NCI-H510A (cell line): Measurements from ENCODE around the gene HSD17B13.
"Not testable (repeated sequence)": the region's sequence is repeated elsewhere in the genome, so short reads cannot be mapped to it uniquely, and the experiment has no call there.

Experiments
- DNase-seq: peaks from one replicate; lab custom pipeline; 2025; lab: John Stamatoyannopoulos, UW

The HSD17B13 gene

GRCh38 chr4:87316961-87317360, 5.7 kb downstream of the HSD17B13 start:
- DNase-seq, result no peak

- DNase-seq, result not testable (repeated sequence)
Measured at GRCh38 chr4:87315000-87315399, 7.7 kb downstream of the HSD17B13 start.

- DNase-seq, result no peak
Measured at GRCh38 chr4:87313756-87314155, 8.9 kb downstream of the HSD17B13 start.

- no peak for DNase-seq
Measured at GRCh38 chr4:87311684-87312083, 11.0 kb downstream of the HSD17B13 start.

- no peak for DNase-seq
Measured at GRCh38 chr4:87310691-87311335, 11.9 kb downstream of the HSD17B13 start.

GRCh38 chr4:87309625-87310024, 13.1 kb downstream of the HSD17B13 start:
- no peak for DNase-seq

GRCh38 chr4:87306056-87306455, 16.6 kb downstream of the HSD17B13 start:
- no peak for DNase-seq

- no peak for DNase-seq
Measured at GRCh38 chr4:87305562-87305961, 17.1 kb downstream of the HSD17B13 start.

- DNase-seq, result no peak
Measured at GRCh38 chr4:87304745-87305432, 17.8 kb downstream of the HSD17B13 start.

- no peak for DNase-seq
Measured at GRCh38 chr4:87299898-87300297, 22.8 kb downstream of the HSD17B13 start.

- DNase-seq, result no peak
Measured at GRCh38 chr4:87298362-87298761, 24.3 kb downstream of the HSD17B13 start.

- DNase-seq, result not testable (repeated sequence)
Measured at GRCh38 chr4:87294911-87295310, 27.8 kb downstream of the HSD17B13 start.

- not testable (repeated sequence) for DNase-seq
Measured at GRCh38 chr4:87293889-87294288, 28.8 kb downstream of the HSD17B13 start.

GRCh38 chr4:87286970-87287369, 35.7 kb downstream of the HSD17B13 start:
- no peak for DNase-seq

- DNase-seq, result not testable (repeated sequence)
Measured at GRCh38 chr4:87284268-87284667, 38.4 kb downstream of the HSD17B13 start.

- DNase-seq, result no peak
Measured at GRCh38 chr4:87283151-87283550, 39.5 kb downstream of the HSD17B13 start.

GRCh38 chr4:87281603-87282002, 41.1 kb downstream of the HSD17B13 start:
- no peak for DNase-seq

GRCh38 chr4:87278335-87278794, 44.3 kb downstream of the HSD17B13 start:
- no peak for DNase-seq

- DNase-seq, result no peak
Measured at GRCh38 chr4:87275311-87275710, 47.4 kb downstream of the HSD17B13 start.

- no peak for DNase-seq
Measured at GRCh38 chr4:87274803-87275202, 47.9 kb downstream of the HSD17B13 start.

- DNase-seq, result no peak
Measured at GRCh38 chr4:87274327-87274726, 48.4 kb downstream of the HSD17B13 start.

GRCh38 chr4:87270825-87271224, 51.9 kb downstream of the HSD17B13 start:
- DNase-seq, result no peak

GRCh38 chr4:87270144-87270543, 52.5 kb downstream of the HSD17B13 start:
- no peak for DNase-seq

GRCh38 chr4:87268411-87268810, 54.3 kb downstream of the HSD17B13 start:
- DNase-seq, result no peak
